HG02870 (cell line): ENCODE measurements around the gene CACNA1I.
"Not testable (repeated sequence)": the region's sequence is repeated elsewhere in the genome, so short reads cannot be mapped to it uniquely, and the experiment has no call there.

Experiments used
- ATAC-seq: cut with Tn5 transposase; IDR thresholded peaks from one replicate; pipeline ENCODE4 v1.9.1; 2021; ENCODE audit warnings: mild to moderate bottlenecking, moderate library complexity; ENCODE audit not compliant: unreplicated experiment

Gene CACNA1I

GRCh38 chr22:39570665-39571064, at the start of gene CACNA1I:
Gene CACNA1I, plus strand, starts transcription at chr22:39570753. Its CDS starts 0 bp downstream, at chr22:39570753.
- ATAC-seq: no peak

DNA sequence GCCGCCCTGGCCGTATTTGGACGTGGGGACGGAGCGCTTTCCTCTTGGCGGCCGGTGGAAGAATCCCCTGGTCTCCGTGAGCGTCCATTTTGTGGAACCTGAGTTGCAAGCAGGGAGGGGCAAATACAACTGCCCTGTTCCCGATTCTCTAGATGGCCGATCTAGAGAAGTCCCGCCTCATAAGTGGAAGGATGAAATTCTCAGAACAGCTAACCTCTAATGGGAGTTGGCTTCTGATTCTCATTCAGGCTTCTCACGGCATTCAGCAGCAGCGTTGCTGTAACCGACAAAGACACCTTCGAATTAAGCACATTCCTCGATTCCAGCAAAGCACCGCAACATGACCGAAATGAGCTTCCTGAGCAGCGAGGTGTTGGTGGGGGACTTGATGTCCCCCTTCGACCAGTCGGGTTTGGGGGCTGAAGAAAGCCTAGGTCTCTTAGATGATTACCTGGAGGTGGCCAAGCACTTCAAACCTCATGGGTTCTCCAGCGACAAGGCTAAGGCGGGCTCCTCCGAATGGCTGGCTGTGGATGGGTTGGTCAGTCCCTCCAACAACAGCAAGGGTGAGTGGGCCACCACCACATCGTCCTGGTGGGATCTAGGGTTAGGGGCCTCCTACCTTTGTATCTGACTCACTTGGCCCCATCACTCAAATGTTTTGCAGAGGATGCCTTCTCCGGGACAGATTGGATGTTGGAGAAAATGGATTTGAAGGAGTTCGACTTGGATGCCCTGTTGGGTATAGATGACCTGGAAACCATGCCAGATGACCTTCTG, 49.3 kb upstream of the CACNA1I start:
- not testable (repeated sequence) for ATAC-seq

- ATAC-seq: not testable (repeated sequence)
Observed at GRCh38 chr22:39522091-39522490, 48.5 kb upstream of the CACNA1I start.

DNA sequence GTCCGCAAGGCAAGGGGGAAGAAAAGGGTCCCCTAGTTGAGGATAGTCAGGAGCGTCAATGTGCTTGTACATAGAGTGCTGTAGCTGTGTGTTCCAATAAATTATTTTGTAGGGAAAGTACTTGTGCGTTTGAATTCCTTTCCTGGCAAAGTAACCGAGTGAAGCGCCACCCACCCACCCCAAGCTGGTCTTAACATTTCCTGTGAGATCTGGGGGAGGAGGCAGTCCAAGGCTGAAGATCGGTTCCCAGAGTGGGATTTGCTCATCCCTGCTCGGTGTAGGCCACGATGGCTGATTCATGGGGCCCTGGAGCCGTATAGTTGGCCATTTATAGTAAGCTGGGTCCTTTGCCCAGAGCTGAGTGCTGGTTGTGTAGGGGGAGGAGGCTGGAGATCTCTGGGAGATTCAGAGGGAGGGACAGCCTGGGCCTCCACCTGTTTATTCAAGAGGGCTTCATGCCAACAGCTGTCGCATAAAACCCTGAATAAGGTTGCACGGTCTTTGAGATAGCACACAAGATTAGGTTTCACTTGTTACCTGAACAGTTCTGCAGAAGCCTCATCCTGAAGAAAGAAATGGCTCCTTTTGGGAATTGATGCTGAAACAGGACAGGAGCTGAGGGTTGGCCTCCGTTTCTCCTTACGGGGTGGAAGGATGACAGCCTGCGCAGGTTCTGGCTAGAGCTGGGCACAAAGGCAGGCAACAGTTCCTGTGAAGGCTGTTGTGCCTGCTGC, 47.8 kb upstream of the CACNA1I start:
- no peak for ATAC-seq

- no peak for ATAC-seq
Observed at GRCh38 chr22:39524089-39524752, 46.3 kb upstream of the CACNA1I start.

GRCh38 chr22:39524753-39525657, 45.5 kb upstream of the CACNA1I start:
- ATAC-seq: no peak

GRCh38 chr22:39525658-39525975, 44.9 kb upstream of the CACNA1I start:
- ATAC-seq: no peak

DNA sequence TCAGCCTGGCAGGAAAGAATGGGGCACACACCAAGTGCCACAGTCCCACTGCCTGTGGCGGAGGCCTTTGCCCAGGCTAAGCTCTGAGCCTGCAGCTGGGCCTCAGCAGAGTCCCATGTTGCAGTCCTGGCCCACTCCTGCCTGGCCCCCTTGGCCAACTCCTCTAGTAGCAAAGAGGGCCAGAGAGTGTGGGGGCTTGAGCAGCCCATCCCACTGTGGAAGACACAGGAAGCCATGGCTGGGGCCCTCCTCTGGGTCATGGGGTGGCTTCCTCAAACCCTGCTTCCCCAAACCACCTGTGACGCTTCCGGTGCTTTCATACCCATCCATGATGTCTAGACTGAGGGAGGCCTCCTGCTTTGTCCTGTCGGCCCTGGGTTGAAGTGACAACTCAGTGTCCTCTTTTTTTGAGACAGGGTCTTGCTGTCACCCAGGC, 43.8 kb upstream of the CACNA1I start:
- no peak for ATAC-seq

- no peak for ATAC-seq
Observed at GRCh38 chr22:39527481-39527961, 43.0 kb upstream of the CACNA1I start.

DNA sequence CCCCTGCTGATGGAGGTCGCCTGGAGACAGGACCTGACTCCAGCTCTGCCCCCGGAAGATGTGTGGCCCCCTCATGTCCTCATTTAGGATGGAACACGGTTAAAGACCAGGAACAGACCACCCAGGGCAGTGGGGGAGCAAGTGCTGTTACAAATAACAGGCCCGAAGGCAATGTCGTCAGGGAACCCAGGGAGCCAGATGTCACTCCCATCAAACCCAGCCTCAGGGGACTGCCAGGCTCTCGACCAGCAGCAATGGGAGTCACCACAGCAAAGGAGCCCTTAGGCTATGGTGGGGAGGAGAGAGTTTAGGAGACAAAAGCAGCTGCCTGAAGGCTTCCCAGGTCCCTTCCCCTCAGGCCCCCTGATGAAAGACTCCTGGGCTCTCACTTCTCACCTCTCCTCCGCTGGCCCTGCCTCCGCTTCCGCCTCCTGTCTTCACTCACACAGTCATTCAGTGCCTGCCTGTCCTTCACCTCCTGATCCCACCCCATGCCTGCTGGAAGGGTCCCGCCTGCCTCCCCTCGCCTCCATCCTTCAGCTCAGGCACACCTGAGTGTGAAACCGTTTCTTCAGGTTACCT, 42.4 kb upstream of the CACNA1I start:
- ATAC-seq: no peak

DNA sequence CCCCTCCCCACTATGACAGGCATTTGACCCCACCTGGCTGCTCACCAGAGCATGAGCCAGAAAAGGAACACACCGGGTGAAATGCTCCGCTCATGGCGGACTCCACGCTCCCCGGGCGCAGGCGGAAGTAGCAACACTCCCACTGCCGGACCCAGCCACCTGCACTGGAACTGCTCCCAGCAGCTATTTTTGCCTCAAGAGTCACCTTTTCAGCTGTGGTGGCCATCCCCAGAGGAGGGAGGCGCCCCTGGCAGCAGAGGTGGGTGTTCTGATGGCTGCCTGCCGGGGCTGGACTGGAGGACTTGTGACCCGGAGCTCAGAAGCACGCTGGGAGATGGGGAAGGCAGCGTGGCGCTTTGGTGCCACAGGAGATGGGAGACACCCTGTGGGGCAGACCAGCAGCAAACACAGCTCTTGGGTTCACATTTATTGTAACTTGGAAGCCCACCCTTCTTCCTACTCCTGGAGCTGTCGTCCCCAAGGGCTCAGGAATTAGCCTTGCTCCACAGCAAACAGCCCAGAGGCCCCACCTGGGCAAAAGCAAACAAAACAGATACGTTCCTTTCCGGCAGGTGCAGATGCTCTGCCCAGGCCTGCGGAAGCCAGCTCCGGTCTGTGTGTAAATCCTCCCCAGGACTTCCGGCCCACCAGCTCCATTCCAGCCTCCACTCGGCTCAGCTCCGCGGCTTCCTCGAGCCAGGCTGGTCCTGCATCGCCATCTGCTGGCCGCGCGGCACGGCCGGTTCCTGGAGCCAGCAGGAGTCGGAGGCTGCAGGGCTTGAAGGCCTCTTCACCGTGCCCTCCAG, 41.7 kb upstream of the CACNA1I start:
- ATAC-seq: no peak

DNA sequence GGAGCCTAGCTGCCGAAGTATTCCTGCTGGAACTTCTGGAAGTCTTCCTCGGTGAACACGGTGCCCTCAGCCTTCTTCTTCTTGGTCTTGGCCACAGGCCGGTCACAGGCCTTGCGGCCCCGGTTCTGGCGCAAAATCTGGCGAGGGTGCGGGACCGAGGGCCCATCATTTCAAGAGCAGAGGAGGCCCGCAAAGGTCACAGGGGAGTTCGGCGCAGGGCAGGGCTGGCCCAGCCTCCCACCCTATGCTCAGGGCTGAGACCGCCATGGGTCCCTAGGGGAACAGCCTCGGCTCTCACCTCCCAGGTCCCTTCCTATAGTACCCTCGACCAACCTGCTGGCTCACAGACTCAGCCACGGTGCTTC, 41.1 kb upstream of the CACNA1I start:
- ATAC-seq: no peak

DNA sequence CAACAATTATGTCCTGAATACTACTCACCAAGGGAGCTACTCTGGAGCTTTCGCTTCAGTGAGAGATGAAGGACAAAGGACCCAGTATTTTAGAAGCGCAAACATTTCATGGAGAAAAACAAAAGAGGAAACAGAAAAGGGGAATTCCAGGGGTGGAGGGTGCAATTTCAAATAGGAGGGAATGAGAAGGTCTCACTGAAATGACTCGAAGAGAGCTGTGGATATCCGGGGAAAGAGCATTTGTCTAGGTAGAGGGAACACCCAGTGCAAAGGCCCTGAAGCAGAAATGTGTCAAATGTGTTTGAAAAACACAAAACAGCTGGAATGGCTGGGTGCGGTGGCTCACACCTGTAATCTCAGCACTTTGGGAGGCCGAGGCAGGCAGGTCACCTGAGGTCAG, 40.4 kb upstream of the CACNA1I start:
- no peak for ATAC-seq

- ATAC-seq: no peak
Observed at GRCh38 chr22:39530692-39531331, 39.7 kb upstream of the CACNA1I start.

DNA sequence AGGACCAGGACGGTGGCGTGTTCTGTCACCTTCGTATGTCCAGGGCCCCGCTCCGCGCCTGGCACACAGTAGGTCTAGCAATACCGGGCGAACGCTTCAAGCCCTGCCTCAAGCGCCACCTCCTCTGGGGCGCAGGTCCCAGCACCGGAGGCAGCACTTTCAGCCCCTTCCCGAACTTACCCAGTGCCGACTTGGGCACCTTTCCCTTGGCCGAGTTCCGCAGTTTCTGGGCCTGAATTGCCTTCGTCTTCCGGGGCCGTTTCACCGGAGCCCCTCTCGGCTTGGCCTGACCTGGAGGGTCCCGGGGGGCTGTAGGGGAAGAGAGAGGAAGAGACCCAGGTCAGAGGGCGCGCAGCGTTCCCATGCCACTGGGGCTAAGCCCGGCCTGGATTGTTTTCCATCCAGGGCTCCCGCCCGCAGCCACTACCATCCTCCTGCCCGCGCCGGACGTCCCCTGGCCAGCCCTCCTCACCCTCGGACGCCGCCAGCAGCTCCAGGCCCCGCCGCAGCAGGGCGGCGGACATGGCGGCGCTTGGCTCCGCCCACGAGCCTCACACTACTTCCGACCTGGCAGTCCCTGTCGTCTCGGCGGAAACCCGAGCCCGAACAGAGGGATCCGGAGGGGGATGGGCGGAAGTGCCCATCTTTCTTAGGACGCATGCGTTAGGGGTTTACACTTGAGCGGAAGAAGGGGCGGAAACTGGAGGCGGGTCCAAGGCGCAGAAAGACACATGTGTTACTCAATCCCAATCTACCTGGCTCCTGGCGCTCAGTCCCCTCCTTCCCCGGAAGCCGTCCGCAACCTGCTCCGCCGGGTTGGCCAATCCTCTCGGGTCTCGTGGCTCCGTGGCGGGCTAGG, 38.1 kb upstream of the CACNA1I start, which contains the start of gene RPS19BP1:
TSS of gene RPS19BP1 (minus strand) at position 534 of the 859 bp plus-strand sequence. CDS start at position 524, 10 bp downstream.
- peak; percentile 69 for ATAC-seq

- ATAC-seq: no peak
Observed at GRCh38 chr22:39534092-39534506, 36.5 kb upstream of the CACNA1I start.

- no peak for ATAC-seq
Observed at GRCh38 chr22:39534591-39535356, 35.8 kb upstream of the CACNA1I start.
